Measurements from ENCODE around the gene RANBP1. TPM values are rescaled to one million over a fixed set of nuclear protein-coding genes. Genes with fewer than 3 reads are reported as not detected.

RANBP1 gene
- polyA plus RNA-seq, 1 donor (not counting 4 experiments of a cell fraction or from before 2014, with no cell fraction given): 193 TPM

DNA sequence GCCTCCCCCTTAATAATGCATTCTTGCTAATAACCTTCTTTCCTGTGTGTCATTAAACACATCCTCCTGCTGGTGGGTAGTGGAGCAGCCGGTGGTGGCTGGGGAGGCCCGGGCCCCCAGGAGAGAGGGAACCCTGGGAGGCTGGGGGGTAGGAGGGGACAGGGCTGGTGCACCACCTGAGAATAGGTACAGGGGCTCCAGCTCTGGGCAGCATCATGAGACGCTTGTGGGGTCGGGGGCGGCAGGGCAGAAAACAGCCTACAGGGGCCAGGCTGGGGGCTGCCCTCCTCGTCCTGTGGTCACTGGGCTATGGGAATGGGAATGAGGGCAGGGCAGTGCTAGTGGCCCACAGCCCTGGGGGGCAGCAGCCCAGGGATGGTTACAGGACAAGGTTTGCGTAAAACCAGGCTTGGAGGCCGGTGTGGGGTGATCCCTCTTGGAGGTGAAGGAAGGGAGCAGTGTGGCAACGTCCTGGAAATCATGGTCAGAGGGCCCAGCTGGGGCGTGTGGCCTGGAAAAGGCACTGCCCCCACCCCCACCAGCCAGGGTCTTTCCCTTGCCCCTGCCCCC is 53.4 kb downstream of the RANBP1 start:
- no peak for DNase-seq (ENCODE audit: low read depth, low spot score)
- no peak for FAIRE-seq
- no peaks in the 10 kb centered on the region for H3K9me3 ChIP-seq (ENCODE audit: control insufficient read depth, low read depth, low read length)
- TF ChIP-seq EZH2 (IDR thresholded peaks at IDR 0.05; ENCODE audit: low read length) (no peak), CTCF (optimal IDR thresholded peaks at IDR 0.05 in 1 of 3, IDR thresholded peaks at IDR 0.05 in 1 of 3, conservative IDR thresholded peaks at IDR 0.05 in 1 of 3; ENCODE audit: extremely low read depth in 1 of 3, insufficient read depth in 2 of 3, low read length in 3 of 3) (no peak)
- no peak overlapping the region for H3K4me3 ChIP-seq (ENCODE audit: control insufficient read depth in 2 of 3, extremely low read depth in 1 of 3, insufficient read depth in 2 of 3, low read depth in 1 of 3, low read length in 3 of 3)
- no peak overlapping the region for H3K4me2 ChIP-seq (ENCODE audit: control insufficient read depth, extremely low read depth, insufficient read depth, low read depth, low read length)
- no peaks in the 10 kb centered on the region for H3K36me3 ChIP-seq (ENCODE audit: control insufficient read depth in 2 of 2, extremely low read depth in 1 of 2, insufficient read depth in 2 of 2, low read length in 2 of 2)
- dilution Hi-C loops (cut with MboI; ENCODE audit: extremely low pct_ligation_motif_present, low sequenced_read_pairs): no loop called here
- no peaks in the 10 kb centered on the region for H3K9me1 ChIP-seq (ENCODE audit: control insufficient read depth, extremely low read depth, insufficient read depth, low read length)
- H2AFZ ChIP-seq (ENCODE audit: control insufficient read depth, low read length): no peak overlapping the region
- H3K27ac ChIP-seq (ENCODE audit: control insufficient read depth, insufficient read depth, low read length): no peak overlapping the region
- H3K27me3 ChIP-seq (ENCODE audit: control insufficient read depth, extremely low read depth, insufficient read depth, low read length): no peaks in the 10 kb centered on the region
- H4K20me1 ChIP-seq (ENCODE audit: control insufficient read depth, extremely low read depth, insufficient read depth, low read length): no peaks in the 10 kb centered on the region
- no peak overlapping the region for H3K9ac ChIP-seq (ENCODE audit: control insufficient read depth, extremely low read depth, insufficient read depth, low read length)
- no peaks in the 10 kb centered on the region for H3K79me2 ChIP-seq (ENCODE audit: control insufficient read depth, insufficient read depth, low read length)
- no peaks in the 10 kb centered on the region for H3K4me1 ChIP-seq (ENCODE audit: control insufficient read depth, extremely low read depth, insufficient read depth, low read length)

GRCh38 chr22:20170170-20170569 is 54.3 kb downstream of the RANBP1 start:
- no peaks in the 10 kb centered on the region for H4K20me1 ChIP-seq (ENCODE audit: control insufficient read depth, extremely low read depth, insufficient read depth, low read length)
- H3K36me3 ChIP-seq (ENCODE audit: control insufficient read depth in 2 of 2, extremely low read depth in 1 of 2, insufficient read depth in 2 of 2, low read length in 2 of 2): no peaks in the 10 kb centered on the region
- H3K9ac ChIP-seq (ENCODE audit: control insufficient read depth, extremely low read depth, insufficient read depth, low read length): no peak overlapping the region
- H3K27me3 ChIP-seq (ENCODE audit: control insufficient read depth, extremely low read depth, insufficient read depth, low read length): peaks cover 5% of the 10 kb centered on the region
- no peaks in the 10 kb centered on the region for H3K9me1 ChIP-seq (ENCODE audit: control insufficient read depth, extremely low read depth, insufficient read depth, low read length)
- no peaks in the 10 kb centered on the region for H3K4me1 ChIP-seq (ENCODE audit: control insufficient read depth, extremely low read depth, insufficient read depth, low read length)
- no peak overlapping the region for H3K4me2 ChIP-seq (ENCODE audit: control insufficient read depth, extremely low read depth, insufficient read depth, low read depth, low read length)
- dilution Hi-C loops (cut with MboI; ENCODE audit: extremely low pct_ligation_motif_present, low sequenced_read_pairs): no loop called here
- TF ChIP-seq EZH2 (IDR thresholded peaks at IDR 0.05; ENCODE audit: low read length) (no peak), CTCF (optimal IDR thresholded peaks at IDR 0.05 in 1 of 3, IDR thresholded peaks at IDR 0.05 in 1 of 3, conservative IDR thresholded peaks at IDR 0.05 in 1 of 3; ENCODE audit: extremely low read depth in 1 of 3, insufficient read depth in 2 of 3, low read length in 3 of 3) (no peak)
- H3K4me3 ChIP-seq (ENCODE audit: control insufficient read depth in 2 of 3, extremely low read depth in 1 of 3, insufficient read depth in 2 of 3, low read depth in 1 of 3, low read length in 3 of 3): no peak overlapping the region
- FAIRE-seq (no peak), DNase-seq (ENCODE audit: low read depth, low spot score) (no peak)
- no peak overlapping the region for H3K27ac ChIP-seq (ENCODE audit: control insufficient read depth, insufficient read depth, low read length)
- H3K9me3 ChIP-seq (ENCODE audit: control insufficient read depth, low read depth, low read length): no peaks in the 10 kb centered on the region
- H2AFZ ChIP-seq (ENCODE audit: control insufficient read depth, low read length): no peak overlapping the region
- H3K79me2 ChIP-seq (ENCODE audit: control insufficient read depth, insufficient read depth, low read length): no peaks in the 10 kb centered on the region

All from keratinocyte (primary cell).